Right cardiac atrium (tissue), 5 donors: ENCODE results near the gene LCN10. TPM values are rescaled to one million over a fixed set of nuclear protein-coding genes. Genes with fewer than 3 reads are reported as not detected.

Source experiments
- ATAC-seq, 2 donors: fragments of 200-7000 bp; cut with Tn5 transposase; one replicate each; pipeline versions ENCODE4 v1.8.0 to v1.9.1; 2020; ENCODE audit warnings: moderate library complexity in 2 of 2, mild to moderate bottlenecking in 1 of 2
- DNase-seq, 3 donors: peaks; one replicate each; pipeline ENCODE4 v3.0.0-alpha.2; 2020
- H3K27ac ChIP-seq: one replicate; pipeline ENCODE4 v1.5.1; 2013; ENCODE audit warnings: mild to moderate bottlenecking, low read length, control low read depth, moderate library complexity
- H3K27me3 ChIP-seq: one replicate; pipeline ENCODE4 v1.6.1; 2013; ENCODE audit not compliant: control insufficient read depth, insufficient read depth
- H3K4me1 ChIP-seq: one replicate; pipeline ENCODE4 v1.6.1; 2013; ENCODE audit warnings: low read length; ENCODE audit not compliant: control insufficient read depth, insufficient read depth
- H3K4me3 ChIP-seq: one replicate; pipeline ENCODE4 v1.5.1; 2013; ENCODE audit warnings: low read length, control low read depth
- H3K9me3 ChIP-seq: one replicate; pipeline ENCODE4 v1.6.1; 2013; ENCODE audit warnings: low read length; ENCODE audit not compliant: control insufficient read depth
- WGBS: extraction: QIAGEN DNeasy Blood & Tissue Kit; methylation state at CpG from one replicate; pipeline ENCODE4 v1.1.7; 2013; 5-methylcytosine and 5-hydroxymethylcytosine counted together
- intact Hi-C, 4 donors: fragments of 100-400 bp; cut with DNase I; formaldehyde crosslinking; loops; one replicate each; pipeline versions ENCODE4 v1.11.0 to v1.14.0; 2022 to 2023
- microRNA-seq, 2 donors: library from miRNA; unstranded; fragments of <30 nt; microRNA quantifications; one replicate each; pipeline ENCODE4 v1.2.0, GENCODE V29; 2020 to 2021
- polyA plus RNA-seq: library from polyadenylated mRNA; stranded (reverse); fragments of 200-250 nt; gene quantifications from one replicate; pipeline ENCODE4 v1.2.3, GENCODE V29; 2013
- total RNA-seq, 4 donors: library from RNA; stranded (reverse); fragmentation: NEBNext Ultra II Directional; extraction: Animal tissue kit (Norgen Biotek cat#: 25700); gene quantifications; one replicate each; pipeline ENCODE4 v1.2.1, GENCODE V29; 2021
- donor health status: healthy with polysubstance abuse.
- donor health status: DM: no; HTN: yes; CAD: no.
- donor health status: DM: no; HTN: no; CAD: no.
- donor health status: DM: no; HTN: yes; CAD: no; lungs with severe emphysema.
- donor health status: DM: yes; HTN: yes; CAD: no.

LCN10 gene
- total and polyA plus RNA-seq, 5 donors: 4.5 to 14.7 (median 8.7) TPM

DNA sequence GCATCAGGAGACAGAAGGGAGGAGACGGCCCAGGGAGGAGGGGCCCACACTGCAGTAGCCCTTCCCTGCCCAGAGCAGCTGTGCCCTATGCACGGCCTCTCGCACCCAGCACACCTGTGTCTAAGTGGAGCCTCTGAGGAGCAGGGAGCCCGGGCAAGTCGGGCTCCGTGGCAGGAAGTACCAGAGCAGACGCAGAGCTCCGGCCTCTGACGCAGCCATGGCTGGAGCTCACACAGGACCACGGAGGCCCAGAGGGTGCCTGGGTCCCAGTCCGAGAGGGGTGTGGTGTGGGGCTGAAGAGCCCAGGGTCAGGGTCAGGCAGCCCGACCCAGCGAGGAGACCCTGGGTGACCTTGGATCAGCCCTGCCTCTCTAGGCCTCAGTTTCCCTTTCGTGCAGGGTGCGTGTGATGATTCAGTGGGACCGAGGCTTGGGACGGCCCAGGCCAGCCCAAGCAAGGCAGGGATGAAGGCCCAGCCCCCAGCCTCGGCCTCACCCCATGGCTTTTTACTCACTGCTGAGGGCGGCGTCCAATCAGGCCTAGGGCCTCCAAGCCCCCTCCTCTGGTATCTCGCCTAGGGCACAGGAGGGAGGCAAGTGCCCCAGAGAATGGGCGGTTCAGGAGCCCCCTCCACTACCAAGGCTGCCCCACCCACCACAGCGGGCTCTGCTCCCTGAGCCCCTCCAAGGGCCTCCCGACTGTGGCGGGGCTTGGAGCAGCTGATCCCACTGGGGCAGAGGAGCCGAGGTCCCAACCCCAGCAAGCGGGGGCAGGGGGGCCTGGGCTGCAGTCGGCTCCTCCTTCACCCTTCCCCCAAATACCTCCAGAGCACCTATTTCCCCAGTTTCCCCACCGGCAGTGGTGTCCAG, 51.2 kb downstream of the LCN10 start:
- peak in 1 of 3 donors; percentile 53 for DNase-seq
- H3K9me3 ChIP-seq: no peaks in the 10 kb centered on the region
- no peak overlapping the region for H3K4me3 ChIP-seq
- peak overlapping the region; percentile 5 for H3K27ac ChIP-seq
- no peak for ATAC-seq
- no peaks in the 10 kb centered on the region for H3K4me1 ChIP-seq
- 82% methylated on average over 29 of the region's 29 CpGs for WGBS
- no peaks in the 10 kb centered on the region for H3K27me3 ChIP-seq
- intact Hi-C loops: loop anchor here in 1 of 4 donors (5.0 kb wide), 2 partner anchors 44 to 204 kb away; no protein-coding TSS in a partner anchor

DNA sequence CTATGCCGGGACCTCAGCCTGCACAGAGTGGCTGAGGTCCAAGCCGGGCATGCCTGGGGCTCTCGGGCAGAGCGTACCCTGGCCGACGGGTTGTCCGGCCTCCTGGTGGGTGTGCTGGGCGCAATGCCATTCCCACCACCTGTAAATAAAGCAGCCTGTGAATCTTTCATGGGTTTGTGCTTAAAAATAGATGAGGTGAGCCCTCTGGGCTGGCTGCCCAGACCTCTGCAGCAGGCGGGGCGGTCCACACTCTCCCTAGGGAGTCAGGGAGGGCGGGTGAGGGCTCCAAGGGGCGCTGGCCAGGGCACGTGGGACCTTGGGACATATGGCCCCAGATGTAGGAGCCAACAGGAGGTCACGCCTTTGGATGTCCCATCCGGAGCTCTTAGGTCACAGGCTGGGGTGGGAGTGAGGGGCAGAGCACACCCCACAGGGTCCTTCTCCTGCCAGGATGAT, 51.9 kb downstream of the LCN10 start:
- H3K4me1 ChIP-seq: no peaks in the 10 kb centered on the region
- ATAC-seq (peak; percentile 12 to 33), DNase-seq (peak; percentile 68 to 87 (median 84))
- 43% methylated on average over 15 of the region's 15 CpGs for WGBS
- intact Hi-C loops: loop anchor here in 1 of 4 donors (5.0 kb wide), 2 partner anchors 44 to 204 kb away; no protein-coding TSS in a partner anchor
- H3K4me3 ChIP-seq: no peak overlapping the region
- no peaks in the 10 kb centered on the region for H3K9me3 ChIP-seq
- H3K27ac ChIP-seq: peak overlapping the region; percentile 84
- H3K27me3 ChIP-seq: no peaks in the 10 kb centered on the region

DNA sequence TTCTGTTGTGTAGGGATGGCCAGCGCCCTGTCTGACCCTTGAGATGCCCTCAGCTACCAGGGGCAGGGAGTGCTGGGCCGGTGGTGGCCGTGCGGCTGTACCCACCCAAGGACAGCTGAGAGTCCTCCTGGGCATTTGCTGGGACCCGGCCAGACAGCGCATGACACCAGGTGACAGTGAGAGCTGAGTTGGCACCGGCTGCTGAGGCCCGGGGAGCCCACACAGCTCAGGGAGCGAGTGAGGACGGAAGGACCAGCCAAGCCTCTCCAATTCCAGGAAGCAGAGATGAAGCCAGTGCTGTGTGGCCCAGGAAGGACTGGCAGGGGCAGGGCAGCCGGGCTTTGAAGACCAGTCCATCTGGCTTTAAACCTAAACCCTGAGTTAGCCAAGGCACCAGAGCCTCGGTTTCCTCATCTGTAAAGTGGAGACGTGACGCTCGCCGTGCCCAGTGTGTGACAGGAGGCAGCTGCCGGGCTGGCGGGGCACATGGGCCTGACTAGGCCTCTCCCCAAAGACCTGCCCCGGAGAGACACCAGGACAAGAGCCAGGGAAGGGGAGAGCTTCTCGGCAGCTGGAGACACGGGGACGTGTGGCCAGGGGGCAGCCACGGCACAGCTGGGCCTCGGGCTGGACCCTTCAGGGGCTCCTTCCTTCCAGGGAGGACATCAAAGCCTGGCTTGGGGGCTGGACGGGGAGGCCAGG, 52.5 kb downstream of the LCN10 start:
- Histone ChIP-seq H3K4me1 (peaks cover 4% of the 10 kb centered on the region), H3K27ac (peak overlapping the region; percentile 84), H3K27me3 (no peaks in the 10 kb centered on the region), H3K4me3 (no peak overlapping the region), H3K9me3 (no peaks in the 10 kb centered on the region)
- 62% methylated on average over 25 of the region's 25 CpGs for WGBS
- DNase-seq (peak; percentile 80 to 93 (median 90)), ATAC-seq (peak; percentile 11 to 37)
- intact Hi-C loops: loop anchor here in 1 of 4 donors (5.0 kb wide), 2 partner anchors 43 to 203 kb away; no protein-coding TSS in a partner anchor

DNA sequence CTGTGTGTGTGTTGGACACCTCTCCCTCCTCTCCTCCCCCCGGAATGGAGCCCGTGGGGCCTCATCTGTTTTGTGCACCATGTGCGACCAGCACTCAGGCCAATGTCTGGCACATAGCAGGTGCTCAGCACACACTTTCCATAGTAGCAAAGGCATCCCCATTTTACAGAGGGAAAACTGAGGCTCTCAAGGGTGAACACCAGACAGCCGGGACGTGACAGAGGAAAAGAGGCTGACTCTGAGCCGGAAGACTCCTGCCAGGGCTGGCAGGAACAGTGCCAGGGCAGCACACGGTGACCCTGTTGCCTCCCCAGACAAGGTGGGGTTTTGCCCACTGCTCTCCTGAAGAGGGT, 53.7 kb downstream of the LCN10 start:
- Histone ChIP-seq H3K4me3 (no peak overlapping the region), H3K27ac (peak overlapping the region; percentile 32), H3K27me3 (no peaks in the 10 kb centered on the region), H3K9me3 (no peaks in the 10 kb centered on the region), H3K4me1 (peaks cover 8% of the 10 kb centered on the region)
- DNase-seq (peak in 1 of 3 donors; percentile 53), ATAC-seq (no peak)
- intact Hi-C loops: no loop called here
- WGBS: 63% methylated on average over 7 of the region's 7 CpGs

DNA sequence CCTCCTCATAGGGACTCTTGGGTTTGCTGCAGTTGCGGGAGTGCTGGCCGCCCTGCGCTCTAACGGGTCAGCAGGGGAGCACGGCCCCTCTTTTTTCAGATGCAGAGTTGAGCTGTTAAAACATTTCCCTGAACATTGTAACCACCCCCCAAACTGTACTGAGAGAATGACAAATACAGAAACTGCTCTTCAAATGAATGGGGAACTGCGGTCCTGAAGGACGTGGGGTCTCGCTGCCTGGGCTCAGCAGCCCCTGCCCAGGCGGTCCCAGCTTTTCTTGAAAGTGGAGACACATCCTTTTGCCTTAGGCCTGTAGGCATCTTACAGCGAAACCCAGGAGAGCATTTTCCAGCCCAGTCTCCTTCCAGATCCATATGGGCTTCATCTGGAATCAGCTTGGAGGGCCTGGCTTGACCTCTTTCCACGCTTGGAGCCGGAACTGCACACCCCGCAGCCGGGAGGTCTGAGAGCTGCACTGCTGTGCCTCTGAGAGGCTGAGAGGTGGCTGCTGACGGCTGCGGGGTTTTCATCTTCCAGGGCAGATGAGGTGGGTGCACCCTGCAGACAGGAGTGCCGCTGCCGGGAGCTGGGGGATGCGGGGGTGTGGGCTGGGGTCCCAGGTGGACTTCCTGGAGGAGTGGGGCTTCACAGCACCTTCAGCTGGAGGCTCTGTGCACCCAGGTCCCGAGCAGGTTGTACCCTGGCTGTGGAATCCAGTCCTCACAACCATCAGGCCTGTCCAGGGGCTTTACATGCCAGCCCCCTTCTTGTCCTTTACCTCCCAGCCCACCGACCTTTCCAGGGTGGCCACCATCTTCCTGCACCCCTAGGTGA, 54.2 kb downstream of the LCN10 start:
- Histone ChIP-seq H3K9me3 (no peaks in the 10 kb centered on the region), H3K4me1 (peaks cover 8% of the 10 kb centered on the region), H3K27ac (peak overlapping the region; percentile 15), H3K27me3 (no peaks in the 10 kb centered on the region), H3K4me3 (no peak overlapping the region)
- 52% methylated on average over 21 of the region's 21 CpGs for WGBS
- no peak for ATAC-seq
- intact Hi-C loops: no loop called here
- DNase-seq: peak; percentile 21 to 60 (median 60)

Small RNAs within 50 kb of the gene (microRNA-seq; reads per million reads assigned to microRNA genes)
- 0 reads per million in 2 donors for gene MIR6722

Other genes starting within 250 kb of the LCN10 start
- gene NOTCH1, start 196.9 kb downstream of the LCN10 start, total RNA-seq: 10 to 100 TPM; 20.4 to 31.9 (median 29.4) TPM
- gene NOTCH1, start 196.9 kb downstream of the LCN10 start, polyA plus RNA-seq: 10.8 TPM
- gene EGFL7, start 80.0 kb downstream of the LCN10 start, total RNA-seq: 100 to 1,000 TPM in 1 of 4 donors, 10 to 100 TPM in 3; 73.3 to 148 (median 83.0) TPM
- gene EGFL7, start 80.0 kb downstream of the LCN10 start, polyA plus RNA-seq: 113 TPM
- 10 to 100 TPM; 63.0 to 92.0 (median 70.2) TPM for gene AGPAT2, start 55.5 kb downstream of the LCN10 start, total RNA-seq
- gene AGPAT2, start 55.5 kb downstream of the LCN10 start, polyA plus RNA-seq: 149 TPM
- 10 to 100 TPM; 34.2 to 40.8 (median 36.4) TPM for gene DIPK1B, start 30.4 kb downstream of the LCN10 start, total RNA-seq
- gene DIPK1B, start 30.4 kb downstream of the LCN10 start, polyA plus RNA-seq: 42.7 TPM
- 10 to 100 TPM in 3 of 4 donors, 1 to 10 TPM in 1; 8.3 to 22.8 (median 16.9) TPM for gene LCN6, start 5.6 kb upstream of the LCN10 start, total RNA-seq
- 41.0 TPM for gene LCN6, start 5.6 kb upstream of the LCN10 start, polyA plus RNA-seq
- not detected for gene LCN8, start 15.3 kb upstream of the LCN10 start, total RNA-seq
- not detected for gene LCN8, start 15.3 kb upstream of the LCN10 start, polyA plus RNA-seq
- gene LCN15, start 21.6 kb upstream of the LCN10 start, total RNA-seq: 1 to 10 TPM in 2 of 4 donors, under 1 TPM in 2; 0.32 to 1.3 (median 0.87) TPM
- gene LCN15, start 21.6 kb upstream of the LCN10 start, polyA plus RNA-seq: 2.1 TPM
- 100 to 1,000 TPM in 2 of 4 donors, 10 to 100 TPM in 2; 73.6 to 115 (median 100) TPM for gene TMEM141, start 48.4 kb upstream of the LCN10 start, total RNA-seq
- 158 TPM for gene TMEM141, start 48.4 kb upstream of the LCN10 start, polyA plus RNA-seq
- gene CCDC183, start 53.4 kb upstream of the LCN10 start, total RNA-seq: 1 to 10 TPM; 2.0 to 5.0 (median 2.6) TPM
- gene CCDC183, start 53.4 kb upstream of the LCN10 start, polyA plus RNA-seq: 3.8 TPM
- gene RABL6, start 65.0 kb upstream of the LCN10 start, total RNA-seq: 10 to 100 TPM; 67.3 to 73.6 (median 71.6) TPM
- gene RABL6, start 65.0 kb upstream of the LCN10 start, polyA plus RNA-seq: 87.2 TPM
- 10 to 100 TPM in 1 of 4 donors, 1 to 10 TPM in 3; 4.4 to 11.5 (median 8.0) TPM for gene AJM1, start 99.5 kb upstream of the LCN10 start, total RNA-seq
- gene AJM1, start 99.5 kb upstream of the LCN10 start, polyA plus RNA-seq: 4.3 TPM
- 100 to 1,000 TPM; 176 to 227 (median 203) TPM for gene PHPT1, start 106.5 kb upstream of the LCN10 start, total RNA-seq
- gene PHPT1, start 106.5 kb upstream of the LCN10 start, polyA plus RNA-seq: 329 TPM
- 10 to 100 TPM in 1 of 4 donors, 1 to 10 TPM in 3; 3.0 to 10.8 (median 5.8) TPM for gene MAMDC4, start 109.4 kb upstream of the LCN10 start, total RNA-seq
- 5.2 TPM for gene MAMDC4, start 109.4 kb upstream of the LCN10 start, polyA plus RNA-seq
- gene EDF1, start 123.4 kb upstream of the LCN10 start, total RNA-seq: 100 to 1,000 TPM; 279 to 331 (median 301) TPM
- 417 TPM for gene EDF1, start 123.4 kb upstream of the LCN10 start, polyA plus RNA-seq
- 10 to 100 TPM in 1 of 4 donors, 1 to 10 TPM in 3; 6.1 to 10.2 (median 8.6) TPM for gene TRAF2, start 143.6 kb upstream of the LCN10 start, total RNA-seq
- gene TRAF2, start 143.6 kb upstream of the LCN10 start, polyA plus RNA-seq: 6.7 TPM
- gene FBXW5, start 201.8 kb upstream of the LCN10 start, total RNA-seq: 100 to 1,000 TPM; 108 to 139 (median 120) TPM
- 150 TPM for gene FBXW5, start 201.8 kb upstream of the LCN10 start, polyA plus RNA-seq
- gene C8G, start 202.3 kb upstream of the LCN10 start, total RNA-seq: 1 to 10 TPM; 1.0 to 1.8 (median 1.4) TPM
- gene C8G, start 202.3 kb upstream of the LCN10 start, polyA plus RNA-seq: 1.4 TPM
- 10 to 100 TPM in 3 of 4 donors, 1 to 10 TPM in 1; 9.8 to 21.2 (median 13.1) TPM for gene LCN12, start 209.3 kb upstream of the LCN10 start, total RNA-seq
- gene LCN12, start 209.3 kb upstream of the LCN10 start, polyA plus RNA-seq: 7.0 TPM
- 1,000 to 10,000 TPM; 3,127 to 5,556 (median 4,402) TPM for gene PTGDS, start 234.6 kb upstream of the LCN10 start, total RNA-seq
- 6,981 TPM for gene PTGDS, start 234.6 kb upstream of the LCN10 start, polyA plus RNA-seq
- 10 to 100 TPM in 2 of 4 donors, 1 to 10 TPM in 2; 4.3 to 16.7 (median 9.7) TPM for gene LCNL1, start 240.1 kb upstream of the LCN10 start, total RNA-seq
- 2.4 TPM for gene LCNL1, start 240.1 kb upstream of the LCN10 start, polyA plus RNA-seq
- gene PAXX, start 249.5 kb upstream of the LCN10 start, total RNA-seq: 10 to 100 TPM; 24.8 to 30.4 (median 27.6) TPM
- 44.5 TPM for gene PAXX, start 249.5 kb upstream of the LCN10 start, polyA plus RNA-seq